Effector CD8-positive, alpha-beta T cell (primary cell): ENCODE results near the gene TJP1.
"Not testable (repeated sequence)": the region's sequence is repeated elsewhere in the genome, so short reads cannot be mapped to it uniquely, and the experiment has no call there.

Source experiments
- DNase-seq: peaks from one replicate; lab custom pipeline; 2025; lab: John Stamatoyannopoulos, UW

Gene TJP1

GRCh38 chr15:29664406-29664805 lies 157.9 kb downstream of the TJP1 start:
- DNase-seq = no peak

GRCh38 chr15:29657476-29657817 lies 164.8 kb downstream of the TJP1 start:
- not testable (repeated sequence) for DNase-seq

GRCh38 chr15:29656636-29657475 lies 165.4 kb downstream of the TJP1 start:
- DNase-seq = no peak

- DNase-seq = no peak
These were observed 169.7 kb downstream of the TJP1 start for GRCh38 chr15:29652595-29652994.

- no peak for DNase-seq
These were observed 170.6 kb downstream of the TJP1 start for GRCh38 chr15:29651476-29652233.
